Measurements from ENCODE around the gene DENND5B.

DNA sequence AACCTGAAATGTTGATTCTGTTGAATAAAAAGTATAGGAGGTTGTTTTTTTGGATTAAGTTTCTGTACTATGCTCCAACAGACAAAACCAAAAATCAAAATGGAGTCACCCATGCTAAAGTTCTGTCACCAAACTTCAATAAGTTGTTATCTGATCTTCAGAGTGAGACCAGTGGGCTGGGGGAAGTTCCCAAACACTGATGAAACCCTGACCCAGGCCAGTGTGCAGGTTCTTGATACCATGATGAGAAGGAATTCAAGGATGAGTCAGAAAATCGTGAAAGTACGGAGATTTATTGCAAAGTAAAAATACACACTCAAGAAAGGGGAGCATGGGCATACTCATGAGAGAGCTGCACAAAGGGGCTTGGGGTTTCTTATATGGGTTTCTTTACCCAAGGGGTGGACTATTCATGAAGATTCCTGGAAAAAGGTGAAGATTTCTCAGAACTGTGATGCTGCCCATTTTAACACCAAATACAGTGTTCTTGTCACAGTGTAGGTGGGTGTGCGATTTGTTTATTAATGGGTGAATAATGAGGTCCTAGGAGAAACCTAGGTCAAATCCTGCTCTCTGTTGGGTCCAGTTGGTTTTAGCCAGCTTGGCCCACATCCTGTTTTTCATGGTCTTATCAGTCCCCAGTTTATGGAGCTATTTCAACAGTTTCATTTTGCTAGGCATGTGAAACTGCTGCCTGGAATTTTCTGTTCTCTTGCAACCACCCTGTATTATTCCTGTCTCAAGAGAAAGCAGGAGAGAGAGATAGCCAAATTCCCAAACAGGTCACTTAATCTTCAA lies 27.5 kb upstream of the DENND5B start:
- TF ChIP-seq ESRRA (CRISPR knock-in tag; IDR thresholded peaks at IDR 0.05; ENCODE audit: borderline replicate concordance) (no peak), CREB1 (CRISPR knock-in tag; IDR thresholded peaks at IDR 0.05) (no peak), GTF2I (CRISPR knock-in tag; conservative IDR thresholded peaks at IDR 0.05) (no peak), ATF1 (CRISPR knock-in tag; IDR thresholded peaks at IDR 0.05) (no peak), CBFB (CRISPR knock-in tag; IDR thresholded peaks at IDR 0.05; ENCODE audit: low read depth) (no peak), NR3C1 (CRISPR knock-in tag; conservative IDR thresholded peaks at IDR 0.05; ENCODE audit: low read depth) (no peak), PRRX2 (CRISPR knock-in tag; IDR thresholded peaks at IDR 0.05) (no peak), ZNF317 (CRISPR knock-in tag; IDR thresholded peaks at IDR 0.05; ENCODE audit: borderline replicate concordance, low read depth) (no peak), FOXP1 (CRISPR knock-in tag; IDR thresholded peaks at IDR 0.05; ENCODE audit: borderline replicate concordance) (no peak), FOXK1 (CRISPR knock-in tag; IDR thresholded peaks at IDR 0.05) (no peak)
- TF ChIP-seq, protein P1, sequence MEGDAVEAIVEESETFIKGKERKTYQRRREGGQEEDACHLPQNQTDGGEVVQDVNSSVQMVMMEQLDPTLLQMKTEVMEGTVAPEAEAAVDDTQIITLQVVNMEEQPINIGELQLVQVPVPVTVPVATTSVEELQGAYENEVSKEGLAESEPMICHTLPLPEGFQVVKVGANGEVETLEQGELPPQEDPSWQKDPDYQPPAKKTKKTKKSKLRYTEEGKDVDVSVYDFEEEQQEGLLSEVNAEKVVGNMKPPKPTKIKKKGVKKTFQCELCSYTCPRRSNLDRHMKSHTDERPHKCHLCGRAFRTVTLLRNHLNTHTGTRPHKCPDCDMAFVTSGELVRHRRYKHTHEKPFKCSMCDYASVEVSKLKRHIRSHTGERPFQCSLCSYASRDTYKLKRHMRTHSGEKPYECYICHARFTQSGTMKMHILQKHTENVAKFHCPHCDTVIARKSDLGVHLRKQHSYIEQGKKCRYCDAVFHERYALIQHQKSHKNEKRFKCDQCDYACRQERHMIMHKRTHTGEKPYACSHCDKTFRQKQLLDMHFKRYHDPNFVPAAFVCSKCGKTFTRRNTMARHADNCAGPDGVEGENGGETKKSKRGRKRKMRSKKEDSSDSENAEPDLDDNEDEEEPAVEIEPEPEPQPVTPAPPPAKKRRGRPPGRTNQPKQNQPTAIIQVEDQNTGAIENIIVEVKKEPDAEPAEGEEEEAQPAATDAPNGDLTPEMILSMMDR (IDR thresholded peaks at IDR 0.05), result no peak
